Glutamatergic neuron (in vitro differentiated cells): ENCODE results near the gene CD300A. TPM values are rescaled to one million over a fixed set of nuclear protein-coding genes. Genes with fewer than 3 reads are reported as not detected.

Experiments
- DNase-seq: peaks from one replicate; pipeline ENCODE4 v3.0.0; 2022
- H3K27ac Mint-ChIP-seq: one replicate; pipeline ENCODE4 v1.8.0; 2020; ENCODE audit warnings: mild to moderate bottlenecking, mixed read lengths, inconsistent platforms; ENCODE audit not compliant: unreplicated experiment
- H3K27me3 Mint-ChIP-seq: one replicate; pipeline ENCODE4 v1.8.0; 2020; ENCODE audit warnings: mild to moderate bottlenecking, moderate library complexity, mixed read lengths, inconsistent platforms; ENCODE audit not compliant: unreplicated experiment
- H3K36me3 Mint-ChIP-seq: one replicate; pipeline ENCODE4 v1.8.0; 2020; ENCODE audit warnings: mild to moderate bottlenecking, mixed read lengths, inconsistent platforms; ENCODE audit not compliant: unreplicated experiment
- H3K4me1 Mint-ChIP-seq: one replicate; pipeline ENCODE4 v1.8.0; 2020; ENCODE audit warnings: mild to moderate bottlenecking, low read depth, mixed read lengths, inconsistent platforms; ENCODE audit not compliant: unreplicated experiment
- H3K4me3 Mint-ChIP-seq: one replicate; pipeline ENCODE4 v1.8.0; 2020; ENCODE audit warnings: mild to moderate bottlenecking, mixed read lengths, inconsistent platforms; ENCODE audit not compliant: unreplicated experiment
- H3K9me3 Mint-ChIP-seq: one replicate; pipeline ENCODE4 v1.8.0; 2020; ENCODE audit warnings: mild to moderate bottlenecking, moderate library complexity, mixed read lengths, inconsistent platforms; ENCODE audit not compliant: unreplicated experiment
- total RNA-seq: library from RNA; stranded (reverse); fragmentation: NEBNext Ultra II Directional; extraction: Animal tissue kit (Norgen Biotek cat#: 25700); gene quantifications from one replicate; pipeline ENCODE4 v1.2.1, GENCODE V29; 2021; ENCODE audit not compliant: unreplicated experiment
- TF ChIP-seq, protein P1 (sequence below): fragments of 200-600 bp; sonication (generic); IDR thresholded peaks from one replicate; pipeline ENCODE4 v1.5.0; 2021; ENCODE audit not compliant: partially characterized antibody, unreplicated experiment

The CD300A gene
- total RNA-seq, 1 donor from 2014 or later: 0.25 TPM

DNA sequence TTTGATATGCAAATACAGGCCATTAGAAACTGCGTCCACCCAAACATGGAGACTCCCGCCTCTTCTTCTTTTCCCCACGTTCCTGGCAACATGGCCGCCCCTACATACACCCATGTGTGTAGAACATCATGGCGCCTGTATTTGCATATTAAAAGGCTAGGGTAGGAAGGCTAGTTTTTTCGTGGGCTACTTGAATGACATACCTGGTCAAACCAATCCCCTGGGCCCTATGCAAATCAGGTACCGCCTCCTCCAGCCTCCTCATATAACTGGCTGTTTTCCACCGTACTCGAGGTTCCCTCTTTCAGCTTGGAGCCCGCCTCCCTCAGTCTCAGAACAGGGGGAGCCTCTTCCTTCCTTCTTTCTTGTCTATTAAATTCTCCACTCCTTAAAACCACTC is 65.7 kb downstream of the CD300A start:
- DNase-seq: no peak
- Mint-ChIP-seq H3K4me3 (no peak overlapping the region), H3K27ac (no peak overlapping the region), H3K9me3 (peaks cover 3% of the 10 kb centered on the region), H3K36me3 (peaks cover 8% of the 10 kb centered on the region), H3K4me1 (no peaks in the 10 kb centered on the region), H3K27me3 (peaks cover 3% of the 10 kb centered on the region)
- TF ChIP-seq, protein P1, sequence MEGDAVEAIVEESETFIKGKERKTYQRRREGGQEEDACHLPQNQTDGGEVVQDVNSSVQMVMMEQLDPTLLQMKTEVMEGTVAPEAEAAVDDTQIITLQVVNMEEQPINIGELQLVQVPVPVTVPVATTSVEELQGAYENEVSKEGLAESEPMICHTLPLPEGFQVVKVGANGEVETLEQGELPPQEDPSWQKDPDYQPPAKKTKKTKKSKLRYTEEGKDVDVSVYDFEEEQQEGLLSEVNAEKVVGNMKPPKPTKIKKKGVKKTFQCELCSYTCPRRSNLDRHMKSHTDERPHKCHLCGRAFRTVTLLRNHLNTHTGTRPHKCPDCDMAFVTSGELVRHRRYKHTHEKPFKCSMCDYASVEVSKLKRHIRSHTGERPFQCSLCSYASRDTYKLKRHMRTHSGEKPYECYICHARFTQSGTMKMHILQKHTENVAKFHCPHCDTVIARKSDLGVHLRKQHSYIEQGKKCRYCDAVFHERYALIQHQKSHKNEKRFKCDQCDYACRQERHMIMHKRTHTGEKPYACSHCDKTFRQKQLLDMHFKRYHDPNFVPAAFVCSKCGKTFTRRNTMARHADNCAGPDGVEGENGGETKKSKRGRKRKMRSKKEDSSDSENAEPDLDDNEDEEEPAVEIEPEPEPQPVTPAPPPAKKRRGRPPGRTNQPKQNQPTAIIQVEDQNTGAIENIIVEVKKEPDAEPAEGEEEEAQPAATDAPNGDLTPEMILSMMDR: no peak

Other genes starting within 250 kb of the CD300A start
- gene DNAI2, start 192.4 kb upstream of the CD300A start, total RNA-seq: not detected
- 80.8 TPM for gene KIF19, start 140.4 kb upstream of the CD300A start, total RNA-seq
- 310 TPM for gene BTBD17, start 104.8 kb upstream of the CD300A start, total RNA-seq
- 20.7 TPM for gene GPR142, start 99.1 kb upstream of the CD300A start, total RNA-seq
- gene GPRC5C, start 34.5 kb upstream of the CD300A start, total RNA-seq: 93.3 TPM
- not detected for gene CD300LB, start 64.8 kb downstream of the CD300A start, total RNA-seq
- gene CD300C, start 79.5 kb downstream of the CD300A start, total RNA-seq: not detected
- not detected for gene CD300H, start 100.9 kb downstream of the CD300A start, total RNA-seq
- gene CD300LD, start 125.6 kb downstream of the CD300A start, total RNA-seq: not detected
- not detected for gene CD300E, start 157.1 kb downstream of the CD300A start, total RNA-seq
- not detected for gene CD300LF, start 246.3 kb downstream of the CD300A start, total RNA-seq